GM18505 (cell line): Measurements from ENCODE around the gene SRXN1.

Experiments used
- ATAC-seq: cut with Tn5 transposase; IDR thresholded peaks from one replicate; pipeline ENCODE4 v1.9.1; 2021; ENCODE audit not compliant: unreplicated experiment
- POLR2A ChIP-seq: IDR thresholded peaks from 4 replicates; pipeline ENCODE4 v1.6.1; 2011; ENCODE audit warnings: borderline replicate concordance; ENCODE audit not compliant: insufficient read depth, insufficient read length; ENCODE audit errors: extremely low read depth

The SRXN1 gene

GRCh38 chr20:671252-672030 is 18.4 kb upstream of the SRXN1 start:
- ATAC-seq, result no peak

GRCh38 chr20:669573-669972 is 16.6 kb upstream of the SRXN1 start:
- no peak for ATAC-seq
- no peak for TF ChIP-seq POLR2A

More at GRCh38 chr20:671252-672030, 18.4 kb upstream of the SRXN1 start:
- no peak for TF ChIP-seq POLR2A

GRCh38 chr20:668638-669037 is 15.6 kb upstream of the SRXN1 start:
- TF ChIP-seq POLR2A, result no peak
- no peak for ATAC-seq

- no peak for ATAC-seq
- no peak for TF ChIP-seq POLR2A
Measured at GRCh38 chr20:668050-668449, 15.1 kb upstream of the SRXN1 start.

GRCh38 chr20:667351-668034 is 14.5 kb upstream of the SRXN1 start:
- no peak for TF ChIP-seq POLR2A
- ATAC-seq, result no peak

- TF ChIP-seq POLR2A, result no peak
Measured at GRCh38 chr20:666877-667276, 13.9 kb upstream of the SRXN1 start.

GRCh38 chr20:665276-665675 is 12.3 kb upstream of the SRXN1 start:
- ATAC-seq, result no peak
- TF ChIP-seq POLR2A, result no peak

More at GRCh38 chr20:666877-667276, 13.9 kb upstream of the SRXN1 start:
- no peak for ATAC-seq

- ATAC-seq, result no peak
- no peak for TF ChIP-seq POLR2A
Measured at GRCh38 chr20:664576-664975, 11.6 kb upstream of the SRXN1 start.

GRCh38 chr20:664151-664550 is 11.2 kb upstream of the SRXN1 start:
- no peak for TF ChIP-seq POLR2A

GRCh38 chr20:663315-664090 is 10.5 kb upstream of the SRXN1 start:
- ATAC-seq, result no peak
- TF ChIP-seq POLR2A, result no peak

More at GRCh38 chr20:664151-664550, 11.2 kb upstream of the SRXN1 start:
- ATAC-seq, result no peak

- no peak for TF ChIP-seq POLR2A
- ATAC-seq, result no peak
Measured at GRCh38 chr20:662277-663192, 9.5 kb upstream of the SRXN1 start.

GRCh38 chr20:661474-662270 is 8.7 kb upstream of the SRXN1 start:
- no peak for TF ChIP-seq POLR2A

More at GRCh38 chr20:661474-662270, 8.7 kb upstream of the SRXN1 start:
- no peak for ATAC-seq
